ENCODE results near the gene SAG. TPM values are rescaled to one million over a fixed set of nuclear protein-coding genes. Genes with fewer than 3 reads are reported as not detected.

The SAG gene
- total RNA-seq, 2 donors from 2014 or later: 0.05 TPM; not detected in 1

DNA sequence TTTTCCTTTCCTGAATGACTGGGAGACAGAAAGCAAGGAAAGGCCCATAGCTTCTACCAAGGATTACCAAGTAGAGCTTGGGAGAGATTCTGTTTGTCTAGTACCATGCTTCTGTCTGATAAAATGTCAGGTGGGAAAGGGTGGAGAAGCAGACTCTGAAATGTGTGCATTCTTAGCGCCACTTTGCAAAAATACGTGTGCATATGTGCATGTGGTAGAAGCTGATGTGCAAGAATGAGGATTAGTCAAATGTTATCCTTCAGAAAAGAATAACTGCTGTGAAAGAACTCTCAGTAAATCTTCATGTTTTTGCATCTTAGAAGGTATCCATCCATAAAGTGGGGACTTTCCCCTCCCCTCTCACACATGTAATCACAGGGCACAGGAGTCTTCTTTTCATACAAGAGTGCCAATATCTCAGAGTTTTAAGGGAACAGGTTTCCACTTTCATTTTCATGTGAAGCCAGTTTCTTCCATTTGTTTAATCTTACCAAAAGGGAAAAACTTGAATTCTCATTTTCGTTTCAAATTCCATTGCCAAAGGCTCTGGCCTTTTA is 31.3 kb downstream of the SAG start:
- DNase-seq (ENCODE audit: low spot score in 2 of 2): no peak
- H3K27ac Mint-ChIP-seq: no peak overlapping the region
- ATAC-seq: no peak
- no peaks in the 10 kb centered on the region for H3K36me3 Mint-ChIP-seq
- H3K9me3 Mint-ChIP-seq: no peaks in the 10 kb centered on the region

DNA sequence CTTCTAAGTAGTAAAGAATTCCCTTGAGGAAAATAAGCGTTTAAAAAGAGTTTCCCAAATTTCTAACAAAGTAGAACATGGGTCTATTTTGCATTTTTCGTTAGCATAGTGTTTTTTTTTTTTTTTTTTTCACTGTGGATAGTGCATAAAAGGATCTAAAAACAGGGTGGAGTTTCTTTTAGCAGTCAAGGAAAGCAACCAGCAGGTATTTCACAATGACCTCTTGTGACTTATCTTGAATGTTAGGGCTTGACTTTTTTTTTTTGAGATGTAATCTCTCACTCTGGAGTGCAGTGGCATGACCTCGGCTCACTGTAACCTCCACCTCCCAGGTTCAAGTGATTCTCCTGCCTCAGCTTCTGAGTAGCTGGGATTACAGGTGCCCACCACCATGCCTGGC is 31.8 kb downstream of the SAG start:
- H3K9me3 Mint-ChIP-seq: no peaks in the 10 kb centered on the region
- ATAC-seq (no peak), DNase-seq (ENCODE audit: low spot score in 2 of 2) (no peak)
- no peak overlapping the region for H3K27ac Mint-ChIP-seq
- H3K36me3 Mint-ChIP-seq: no peaks in the 10 kb centered on the region

DNA sequence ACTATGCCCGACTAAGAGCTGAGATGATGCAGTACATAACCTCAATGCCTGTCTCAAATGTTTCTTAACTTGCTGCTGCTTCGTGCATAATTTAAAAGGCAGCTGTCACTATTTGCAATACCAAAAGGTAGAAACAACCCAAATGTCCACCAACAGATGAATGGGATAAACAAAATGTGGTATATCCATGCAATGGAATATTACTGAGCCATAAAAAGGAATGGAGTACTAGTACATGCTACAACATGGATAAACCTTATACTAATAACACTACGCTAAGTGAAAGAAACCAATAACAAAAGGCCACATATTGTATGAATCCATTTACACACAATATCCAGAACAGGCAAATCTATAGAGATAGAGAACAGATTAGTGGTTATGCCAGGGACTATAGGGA is 33.7 kb downstream of the SAG start:
- ATAC-seq (no peak), DNase-seq (ENCODE audit: low spot score in 2 of 2) (no peak)
- Mint-ChIP-seq H3K27ac (no peak overlapping the region), H3K36me3 (no peaks in the 10 kb centered on the region), H3K9me3 (no peaks in the 10 kb centered on the region)

DNA sequence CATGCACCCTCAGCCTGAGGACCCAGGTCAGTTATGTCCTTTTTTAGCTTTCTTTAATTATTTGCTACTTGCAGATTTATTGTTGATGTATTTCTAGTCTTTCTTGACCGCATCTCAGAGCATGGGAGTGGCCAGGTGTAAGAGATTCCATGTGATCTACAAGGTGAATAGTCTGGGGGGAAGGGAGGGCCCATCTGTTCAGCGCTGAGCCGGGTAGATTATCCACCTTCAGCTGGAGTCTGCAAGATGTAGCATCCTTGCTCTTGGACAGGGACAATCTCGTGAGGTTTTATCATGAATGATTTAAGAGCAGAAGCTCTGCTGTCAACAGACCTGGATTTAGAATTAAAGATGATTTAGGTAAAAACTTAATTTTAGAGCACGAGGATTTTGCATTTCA is 34.7 kb downstream of the SAG start:
- no peak for ATAC-seq
- peak in 1 of 2 donors; percentile 18 for DNase-seq (ENCODE audit: low spot score in 2 of 2)
- Mint-ChIP-seq H3K9me3 (no peaks in the 10 kb centered on the region), H3K27ac (no peak overlapping the region), H3K36me3 (no peaks in the 10 kb centered on the region)

DNA sequence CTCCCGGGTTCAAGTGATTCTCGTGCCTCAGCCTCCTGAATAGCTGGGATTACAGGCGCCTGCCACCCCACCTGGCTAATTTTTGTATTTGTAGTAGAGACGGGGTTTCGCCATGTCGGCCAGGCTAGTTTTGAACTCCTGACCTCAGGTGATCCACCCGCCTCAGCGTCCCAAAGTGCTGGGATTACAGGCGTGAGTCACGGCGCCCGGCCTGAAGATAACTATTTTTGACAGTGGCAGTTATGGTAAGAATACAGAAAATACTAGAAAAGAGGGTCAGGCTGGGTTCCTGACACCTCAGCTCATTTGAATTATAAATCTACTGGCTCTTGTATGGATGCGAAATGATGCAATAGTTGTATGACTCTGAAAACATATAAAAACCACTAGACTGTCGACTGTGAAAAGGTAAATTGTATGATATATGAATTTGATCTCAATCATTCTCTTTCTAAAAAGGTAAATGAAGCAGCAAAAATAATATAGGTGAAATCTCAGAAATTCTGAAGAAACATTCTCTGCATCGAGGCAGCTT is 35.6 kb downstream of the SAG start:
- Mint-ChIP-seq H3K9me3 (no peaks in the 10 kb centered on the region), H3K27ac (no peak overlapping the region), H3K36me3 (no peaks in the 10 kb centered on the region)
- DNase-seq (ENCODE audit: low spot score in 2 of 2) (no peak), ATAC-seq (no peak)

DNA sequence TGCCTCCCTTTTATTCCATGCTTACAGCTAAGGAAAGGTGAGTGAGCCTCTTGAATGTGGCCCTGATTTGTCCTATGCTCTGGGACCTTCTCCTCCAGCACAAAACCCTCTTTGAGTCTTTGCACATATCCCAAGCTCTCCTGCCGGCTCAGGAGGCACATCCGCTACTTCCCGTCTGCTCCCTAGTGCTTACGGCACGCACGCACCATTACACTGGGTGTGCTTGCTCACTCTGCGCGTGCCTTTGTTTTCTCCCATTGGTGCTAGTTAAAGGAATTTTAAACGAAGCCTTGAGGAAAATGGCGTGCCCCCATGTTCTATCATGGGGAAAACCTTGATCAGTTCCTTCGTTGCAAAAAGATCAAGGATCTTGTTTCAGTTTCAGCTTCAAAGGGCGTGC is 38.8 kb downstream of the SAG start:
- no peak for ATAC-seq
- Mint-ChIP-seq H3K9me3 (no peaks in the 10 kb centered on the region), H3K27ac (no peak overlapping the region), H3K36me3 (no peaks in the 10 kb centered on the region)
- peak in 1 of 2 donors; percentile 23 for DNase-seq (ENCODE audit: low spot score in 2 of 2)

DNA sequence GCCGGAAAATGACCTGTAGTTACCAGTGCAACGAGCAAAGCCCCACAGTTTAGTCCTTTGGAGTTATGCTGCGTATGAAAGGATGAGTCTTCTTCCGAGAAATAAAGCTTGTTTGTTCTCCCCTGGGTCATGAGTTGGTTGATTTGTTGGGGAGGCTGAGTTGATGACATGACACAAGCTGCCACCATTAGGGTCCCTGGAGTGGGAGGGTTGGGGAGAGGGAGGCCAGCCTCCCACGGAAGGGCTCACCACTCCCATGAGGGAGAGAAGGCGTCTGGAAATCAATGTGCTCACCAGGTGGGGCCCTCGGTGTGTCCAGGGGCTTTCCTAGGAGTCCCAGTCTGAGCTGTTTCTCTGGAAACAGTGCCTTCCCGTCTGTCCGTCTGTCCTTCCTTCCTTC is 39.3 kb downstream of the SAG start:
- no peak for DNase-seq (ENCODE audit: low spot score in 2 of 2)
- ATAC-seq: no peak
- Mint-ChIP-seq H3K27ac (no peak overlapping the region), H3K9me3 (no peaks in the 10 kb centered on the region), H3K36me3 (no peaks in the 10 kb centered on the region)

DNA sequence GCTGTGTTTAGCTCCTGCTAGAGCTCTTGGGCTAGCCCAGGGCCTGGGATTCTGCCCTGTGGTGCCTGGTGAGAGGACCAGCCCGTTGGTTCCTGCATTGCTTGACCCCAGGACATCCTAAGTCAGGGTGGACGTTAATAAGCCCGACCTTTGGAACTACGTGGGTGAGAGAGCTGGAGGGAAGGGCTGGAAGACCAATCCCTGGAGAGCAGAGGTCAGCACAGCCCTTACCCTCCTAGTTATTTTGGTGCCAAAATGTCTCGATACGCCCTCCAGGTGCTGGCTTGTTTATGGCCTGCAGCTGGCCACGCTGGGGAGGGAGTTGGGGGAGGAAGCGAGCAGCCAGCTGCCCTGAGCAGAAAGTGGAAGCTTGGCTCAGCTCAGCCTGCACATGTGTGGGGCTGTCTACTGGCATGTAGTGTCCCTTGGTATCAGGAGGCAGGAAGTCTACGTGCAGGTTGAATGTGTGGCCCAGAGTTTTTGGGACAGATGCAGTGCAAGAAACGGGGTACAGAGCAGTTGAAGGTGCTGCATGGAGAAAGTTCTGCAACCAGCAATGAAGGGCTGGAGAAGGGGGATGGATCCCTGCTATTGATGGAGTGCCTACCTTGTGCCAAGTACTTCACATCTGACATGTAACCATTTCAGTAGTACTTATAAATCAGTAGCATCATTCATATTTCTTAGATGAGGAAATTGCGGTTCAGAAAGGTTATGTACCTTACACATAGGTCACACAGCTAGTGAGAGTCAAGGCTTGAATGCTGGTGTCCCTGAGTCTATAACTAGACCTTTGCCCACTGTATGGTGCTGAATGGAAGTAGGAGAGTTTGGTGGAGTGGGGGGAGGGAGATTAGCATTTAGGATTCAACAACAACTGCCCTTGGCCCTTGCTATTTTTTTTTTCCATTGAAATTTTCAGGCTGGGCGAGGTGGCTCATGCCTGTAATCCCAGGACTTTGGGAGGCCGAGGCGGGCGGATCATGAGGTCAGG is 41.7 kb downstream of the SAG start:
- no peak for ATAC-seq
- peak overlapping the region in 1 of 2 donors; percentile 47 for H3K27ac Mint-ChIP-seq
- H3K9me3 Mint-ChIP-seq: no peaks in the 10 kb centered on the region
- peaks cover 5% of the 10 kb centered on the region in 2 donors for H3K36me3 Mint-ChIP-seq
- DNase-seq (ENCODE audit: low spot score in 2 of 2): no peak

DNA sequence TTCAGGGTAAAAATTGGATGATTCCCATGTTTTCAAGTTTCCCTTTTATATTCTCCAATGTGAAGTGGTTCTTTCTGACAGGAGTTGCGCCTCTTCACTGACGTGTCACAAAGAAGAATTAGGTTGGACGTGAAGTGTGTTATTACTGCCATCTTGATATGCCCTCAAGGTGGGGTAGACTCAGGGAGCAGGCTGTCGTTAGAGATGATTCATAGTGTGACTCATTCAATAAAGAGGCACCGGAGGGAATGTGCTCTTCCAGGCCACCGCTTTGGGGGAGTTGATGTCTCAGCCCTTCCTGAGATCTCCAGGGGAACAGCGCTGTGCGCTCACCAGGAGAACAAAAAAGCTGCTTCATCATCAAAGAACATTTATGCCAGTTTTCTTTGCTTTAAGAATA is 43.1 kb downstream of the SAG start:
- ATAC-seq: peak; percentile 45 to 68
- DNase-seq (ENCODE audit: low spot score in 2 of 2): no peak
- H3K27ac Mint-ChIP-seq: peak overlapping the region in 1 of 2 donors; percentile 63
- H3K36me3 Mint-ChIP-seq: peaks cover 12% of the 10 kb centered on the region in 2 donors
- H3K9me3 Mint-ChIP-seq: no peaks in the 10 kb centered on the region

DNA sequence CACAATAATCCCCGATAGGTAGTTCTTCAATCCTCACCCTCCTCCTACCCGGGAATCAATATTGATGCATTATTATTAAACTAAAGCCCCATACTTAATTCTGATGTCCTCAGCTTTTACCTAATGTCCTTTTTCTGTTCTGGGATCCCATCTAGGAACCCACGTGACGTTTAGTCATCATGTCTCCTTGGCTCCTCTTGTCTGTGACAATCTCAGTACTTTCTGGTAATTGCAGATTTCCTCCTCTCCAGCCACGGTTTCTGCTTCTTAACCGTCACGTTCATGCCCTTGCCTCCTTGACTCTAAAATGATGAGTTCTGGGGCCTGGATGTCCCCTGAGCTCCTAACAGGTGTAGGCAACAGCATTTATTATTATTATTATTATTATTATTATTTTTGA is 43.8 kb downstream of the SAG start:
- ATAC-seq (no peak), DNase-seq (ENCODE audit: low spot score in 2 of 2) (no peak)
- H3K27ac Mint-ChIP-seq: peak overlapping the region in 1 of 2 donors; percentile 63
- peaks cover 19% of the 10 kb centered on the region in 2 donors for H3K36me3 Mint-ChIP-seq
- H3K9me3 Mint-ChIP-seq: no peaks in the 10 kb centered on the region

DNA sequence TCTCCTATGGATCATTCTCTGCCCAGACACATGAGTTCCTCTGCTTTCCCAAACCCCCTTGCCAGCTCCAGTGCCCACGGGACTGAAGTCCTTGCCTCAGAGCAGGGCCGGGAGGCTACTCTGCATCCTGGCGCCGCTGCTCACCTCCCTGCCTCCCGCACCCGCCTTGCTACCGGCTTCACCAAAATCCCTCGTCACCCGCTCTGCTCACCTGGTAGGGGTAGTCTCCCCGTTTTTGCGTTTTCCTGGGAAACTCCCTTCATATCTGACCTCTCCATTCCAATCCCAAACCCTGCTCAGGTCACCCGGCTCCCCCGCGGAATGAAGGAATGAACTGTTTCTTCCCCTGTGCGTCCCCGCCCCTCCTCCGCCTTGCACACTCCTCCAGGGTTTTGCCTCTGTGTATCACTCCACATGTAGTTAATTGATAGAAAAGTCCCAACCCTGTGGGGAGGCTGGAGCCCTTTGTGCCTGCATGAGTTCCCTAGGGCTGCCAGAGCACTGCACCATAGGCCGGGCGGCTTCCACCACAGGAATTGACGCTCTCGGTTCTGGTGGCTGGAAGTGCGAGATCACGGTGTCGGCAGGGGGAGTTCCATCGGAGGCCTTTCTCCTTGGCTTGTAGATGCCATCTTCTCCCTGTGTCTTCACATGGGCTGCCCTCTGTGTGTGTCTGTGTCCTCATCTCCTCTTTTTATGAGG is 44.7 kb downstream of the SAG start:
- ATAC-seq (no peak), DNase-seq (ENCODE audit: low spot score in 2 of 2) (no peak)
- H3K27ac Mint-ChIP-seq: no peak overlapping the region
- H3K36me3 Mint-ChIP-seq: peaks cover 26 to 27% of the 10 kb centered on the region in 2 donors
- H3K9me3 Mint-ChIP-seq: no peaks in the 10 kb centered on the region

DNA sequence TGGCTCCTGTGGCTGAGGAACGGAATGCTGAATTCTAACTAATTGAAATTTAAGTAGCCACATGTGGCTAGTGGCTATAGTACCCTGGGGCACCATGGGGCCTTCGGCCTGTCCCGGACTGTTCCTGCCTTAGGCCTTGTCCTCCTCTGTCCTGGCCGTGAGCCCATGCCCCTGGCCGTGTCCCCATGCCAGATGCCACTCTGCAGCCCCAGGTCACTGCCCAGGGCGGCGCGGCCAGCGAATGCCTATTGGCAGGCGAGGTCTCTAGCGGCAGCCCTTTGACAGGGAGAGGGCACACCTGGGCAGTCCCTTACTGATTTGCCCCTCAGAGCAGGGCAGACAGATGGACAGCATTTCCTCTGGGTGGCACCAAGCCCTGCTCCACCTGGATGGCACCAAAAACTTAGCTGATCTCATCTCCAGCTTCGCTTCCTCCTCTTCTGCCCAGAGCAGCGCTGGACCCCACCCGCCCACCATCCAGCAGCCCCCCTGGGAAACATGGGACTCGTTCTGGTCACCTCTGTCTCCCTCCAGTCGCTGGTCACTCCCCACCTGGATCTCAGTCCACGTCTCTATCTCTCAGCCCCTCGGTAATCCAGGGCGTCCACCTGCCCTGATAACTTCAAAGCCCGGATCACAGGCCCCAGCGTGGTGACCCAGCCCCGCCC is 45.6 kb downstream of the SAG start:
- Mint-ChIP-seq H3K9me3 (no peaks in the 10 kb centered on the region), H3K36me3 (peaks cover 26 to 27% of the 10 kb centered on the region in 2 donors), H3K27ac (peak overlapping the region; percentile 86 to 96)
- ATAC-seq: no peak
- DNase-seq (ENCODE audit: low spot score in 2 of 2): no peak

DNA sequence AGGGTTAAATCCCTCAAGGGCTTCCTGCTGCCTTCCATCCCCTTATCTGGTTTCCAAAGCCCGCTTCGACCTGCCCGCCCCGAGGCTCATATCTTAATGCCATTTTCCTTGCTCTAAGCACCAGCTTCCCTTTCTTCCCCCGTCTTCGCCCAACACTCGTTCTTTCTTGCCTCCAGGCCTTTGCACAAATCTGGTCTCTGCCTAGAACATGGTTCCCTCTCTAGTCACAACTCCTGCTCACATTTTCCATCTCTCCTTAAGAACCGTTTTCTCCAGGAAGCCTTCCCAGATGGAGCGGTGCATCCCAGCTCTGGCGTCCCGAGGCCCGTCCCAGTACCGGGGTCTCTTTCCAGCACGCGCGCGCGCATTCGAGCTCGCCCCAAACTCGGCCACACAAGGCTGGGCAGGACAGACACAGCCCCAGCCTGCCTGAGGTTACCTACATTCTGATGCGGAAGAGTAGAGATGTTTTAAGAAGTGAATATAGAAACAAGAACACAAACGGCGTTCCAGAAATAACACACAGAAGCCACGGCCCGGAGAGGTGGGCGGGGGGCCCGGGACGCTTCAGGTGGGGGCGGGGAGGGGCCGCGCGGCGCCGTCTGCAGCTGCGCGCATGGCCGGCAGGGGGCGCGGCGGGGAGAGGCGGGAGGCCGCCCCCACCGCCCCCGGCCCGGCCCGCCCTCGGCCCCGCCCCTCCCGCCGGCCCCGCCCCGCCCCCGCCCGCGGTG is 46.3 kb downstream of the SAG start, which contains the start of gene DGKD:
Gene DGKD (plus strand): TSS at position 726 of the 731 bp plus-strand sequence. CDS start 25 bp downstream, outside the sequence.
- no peaks in the 10 kb centered on the region for H3K9me3 Mint-ChIP-seq
- DNase-seq (ENCODE audit: low spot score in 2 of 2) (peak; percentile 61 to 75), ATAC-seq (peak; percentile 68 to 80)
- peaks cover 26 to 27% of the 10 kb centered on the region in 2 donors for H3K36me3 Mint-ChIP-seq
- H3K27ac Mint-ChIP-seq: peak within 1 kb of the TSS; percentile 86 to 96

DNA sequence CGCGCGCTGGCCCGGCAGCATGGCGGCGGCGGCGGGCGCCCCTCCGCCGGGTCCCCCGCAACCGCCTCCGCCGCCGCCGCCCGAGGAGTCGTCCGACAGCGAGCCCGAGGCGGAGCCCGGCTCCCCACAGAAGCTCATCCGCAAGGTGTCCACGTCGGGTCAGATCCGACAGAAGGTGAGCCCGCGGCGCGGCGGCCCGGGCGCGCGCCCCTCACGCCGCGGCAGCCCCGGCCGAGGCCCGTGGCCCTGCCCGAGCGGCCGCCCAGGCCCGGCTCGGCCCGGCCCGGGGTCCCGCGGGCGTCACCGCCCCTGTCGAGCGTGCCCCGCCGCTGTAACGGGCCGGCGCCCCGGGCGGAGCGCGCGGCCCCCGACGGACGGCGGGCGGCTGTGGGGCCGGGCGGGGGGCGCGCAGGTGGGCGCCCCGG is 46.9 kb downstream of the SAG start:
- Mint-ChIP-seq H3K9me3 (no peaks in the 10 kb centered on the region), H3K27ac (no peak overlapping the region), H3K36me3 (peaks cover 27 to 31% of the 10 kb centered on the region in 2 donors)
- ATAC-seq (peak in 1 of 2 donors; percentile 7), DNase-seq (ENCODE audit: low spot score in 2 of 2) (peak in 1 of 2 donors; percentile 70)

DNA sequence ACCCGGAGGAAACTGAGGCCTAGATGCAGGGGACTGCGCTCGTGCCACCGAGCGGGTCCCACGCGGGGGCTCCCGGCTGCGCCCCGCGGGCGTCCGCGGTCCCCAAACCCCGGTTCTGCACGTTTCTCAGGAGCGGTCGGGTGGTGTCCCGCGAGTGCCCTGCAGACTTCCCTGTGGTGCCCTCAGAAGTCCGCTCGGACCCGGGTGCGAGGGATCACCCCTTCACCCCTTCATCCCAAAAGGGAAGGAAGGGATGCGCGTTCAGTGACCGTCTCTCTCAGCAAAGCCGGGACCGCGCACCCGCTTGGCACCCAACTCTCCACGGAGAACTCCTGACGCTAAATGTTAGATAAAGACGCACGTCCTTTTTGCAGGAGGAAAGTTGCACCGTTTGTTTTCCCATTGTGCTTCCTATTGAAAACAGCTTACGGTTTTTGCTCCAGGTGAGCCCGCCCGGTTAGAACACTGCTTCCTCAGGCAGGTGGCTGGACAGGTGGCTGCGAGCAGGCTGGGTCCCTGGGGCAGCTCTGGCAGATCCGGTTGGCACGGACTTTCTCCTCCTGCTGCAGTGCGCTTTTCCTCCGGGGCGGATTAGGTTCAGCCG is 47.5 kb downstream of the SAG start:
- peak in 1 of 2 donors; percentile 25 for DNase-seq (ENCODE audit: low spot score in 2 of 2)

More for the DNA sequence above, 47.5 kb downstream of the SAG start:
- Mint-ChIP-seq H3K9me3 (no peaks in the 10 kb centered on the region), H3K36me3 (peaks cover 27 to 36% of the 10 kb centered on the region in 2 donors), H3K27ac (peak overlapping the region in 1 of 2 donors; percentile 34)
- ATAC-seq: no peak

Data from activated naive CD4-positive, alpha-beta T cell treated with anti-CD3 and anti-CD28 coated beads, Interleukin-2, amount 50 U/mL, for 72 hours (primary cell).